IPS DF 6.9 (cell line): ENCODE results near the gene RAPGEF6.

Experiments
- DNase-seq: peaks from one replicate; pipeline ENCODE4 v3.0.0-alpha.2; 2013; ENCODE audit warnings: low read depth, low spot score
- H3K27ac ChIP-seq: one replicate; pipeline ENCODE4 v1.5.1; 2013; ENCODE audit warnings: low read length, control low read depth
- H3K27me3 ChIP-seq: 2 replicates; pipeline ENCODE4 v1.6.1; 2013; ENCODE audit warnings: mild to moderate bottlenecking, low read length; ENCODE audit not compliant: control insufficient read depth, insufficient read depth
- H3K36me3 ChIP-seq: 2 replicates; pipeline ENCODE4 v1.6.1; 2013; ENCODE audit warnings: low read length; ENCODE audit not compliant: control insufficient read depth, insufficient read depth
- H3K4me1 ChIP-seq: 2 replicates; pipeline ENCODE4 v1.6.1; 2013; ENCODE audit warnings: low read length; ENCODE audit not compliant: control insufficient read depth, insufficient read depth
- H3K4me3 ChIP-seq: 2 replicates; pipeline ENCODE4 v1.5.1; 2013; ENCODE audit warnings: mild to moderate bottlenecking, low read length
- H3K9me3 ChIP-seq: 2 replicates; pipeline ENCODE4 v1.6.1; 2013; ENCODE audit warnings: low read length, inconsistent platforms; ENCODE audit not compliant: control insufficient read depth, insufficient read depth
- WGBS: extraction: QIAGEN DNeasy Blood & Tissue Kit; methylation state at CpG from one replicate; pipeline ENCODE4 v1.1.7; 2013; ENCODE audit warnings: mixed read lengths, missing lambda C conversion rate; ENCODE audit not compliant: insufficient read length, insufficient coverage; 5-methylcytosine and 5-hydroxymethylcytosine counted together

The RAPGEF6 gene

DNA sequence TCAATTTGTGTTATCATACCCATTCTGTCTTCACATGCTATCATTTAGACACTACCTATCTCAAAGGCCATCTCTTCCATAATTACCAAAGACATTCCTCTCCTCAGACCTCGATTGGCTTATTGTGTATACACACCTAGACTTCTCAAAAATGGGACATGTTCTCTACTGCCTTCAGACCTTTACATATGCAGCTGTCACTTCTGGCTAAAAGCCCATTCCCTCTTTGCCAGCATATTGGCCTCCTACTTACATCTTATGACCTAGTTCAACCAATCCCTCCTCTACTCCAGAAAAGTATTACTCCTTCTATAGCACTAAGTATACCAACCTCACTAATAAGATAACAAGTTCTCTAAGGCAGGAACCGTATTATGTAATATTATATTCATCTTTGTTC is 84.4 kb downstream of the RAPGEF6 start:
- Histone ChIP-seq H3K36me3 (no peaks in the 10 kb centered on the region), H3K4me1 (no peaks in the 10 kb centered on the region), H3K27ac (no peak overlapping the region), H3K4me3 (no peak overlapping the region), H3K27me3 (no peaks in the 10 kb centered on the region), H3K9me3 (no peaks in the 10 kb centered on the region)
- WGBS = no CpG with 5 or more reads among the region's 2 CpGs
- DNase-seq = no peak

DNA sequence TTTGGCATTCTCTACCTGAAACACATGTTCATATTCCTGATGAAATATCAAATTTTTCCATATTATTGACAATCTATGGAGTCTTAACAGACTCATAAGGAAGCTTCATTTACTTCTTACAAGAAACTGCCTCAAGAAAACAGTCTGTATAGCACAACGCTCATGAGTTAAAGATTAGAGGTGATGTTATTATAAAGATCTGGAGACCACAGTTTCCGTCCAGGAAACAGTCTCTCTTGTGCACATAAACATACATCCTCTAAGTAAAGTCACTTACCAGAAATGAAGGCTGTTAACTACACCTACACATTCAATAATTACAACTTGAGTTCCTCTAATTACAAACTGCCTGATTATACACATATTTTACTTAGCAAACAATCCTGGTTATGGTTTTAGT is 86.9 kb downstream of the RAPGEF6 start:
- no peak overlapping the region for H3K4me3 ChIP-seq
- H3K4me1 ChIP-seq = no peaks in the 10 kb centered on the region
- no peaks in the 10 kb centered on the region for H3K27me3 ChIP-seq
- DNase-seq = no peak
- no CpG with 5 or more reads among the region's 2 CpGs for WGBS
- no peak overlapping the region for H3K27ac ChIP-seq
- no peaks in the 10 kb centered on the region for H3K36me3 ChIP-seq
- H3K9me3 ChIP-seq = no peaks in the 10 kb centered on the region

DNA sequence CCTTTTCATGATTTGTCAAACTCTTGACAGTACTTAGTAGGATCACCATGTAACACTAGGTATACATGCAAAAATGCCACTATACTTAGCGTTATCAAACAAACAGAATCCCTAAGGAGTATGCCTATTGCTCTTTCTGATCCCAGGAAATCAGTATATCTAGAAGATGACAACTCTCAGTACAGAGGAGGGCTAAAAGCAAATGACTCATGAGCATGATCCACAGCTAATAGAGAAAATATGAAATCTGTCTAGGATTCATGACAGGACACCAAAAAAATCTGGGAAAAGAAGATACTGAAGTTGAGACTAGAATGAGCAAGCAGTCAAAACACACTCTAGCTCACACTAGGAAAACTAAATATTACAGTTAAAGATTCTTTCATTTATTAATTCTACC is 89.2 kb downstream of the RAPGEF6 start:
- H3K4me1 ChIP-seq = no peaks in the 10 kb centered on the region
- no peak overlapping the region for H3K4me3 ChIP-seq
- no peaks in the 10 kb centered on the region for H3K27me3 ChIP-seq
- no peak overlapping the region for H3K27ac ChIP-seq
- H3K36me3 ChIP-seq = no peaks in the 10 kb centered on the region
- H3K9me3 ChIP-seq = no peaks in the 10 kb centered on the region
- WGBS = no CpG with 5 or more reads among the region's 1 CpG
- no peak for DNase-seq

DNA sequence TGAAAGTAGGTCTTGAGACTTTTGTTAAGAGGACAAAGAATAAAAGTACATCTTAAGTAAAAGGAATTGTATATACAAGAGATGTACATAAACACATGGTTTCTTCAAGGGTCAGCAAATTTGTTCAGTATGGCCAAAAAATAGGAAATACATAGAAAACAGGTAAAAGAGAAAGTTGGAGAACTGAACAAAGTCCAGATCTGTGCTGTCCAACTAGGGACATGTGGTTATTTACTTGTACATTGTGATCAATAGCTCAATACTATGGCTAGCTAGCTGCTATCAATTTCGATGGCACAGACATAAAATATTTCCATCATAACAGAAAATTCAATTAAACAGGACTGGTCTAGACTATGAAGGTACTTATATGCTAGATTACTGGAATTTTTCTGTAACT is 92.3 kb downstream of the RAPGEF6 start:
- Histone ChIP-seq H3K27ac (no peak overlapping the region), H3K27me3 (no peaks in the 10 kb centered on the region), H3K9me3 (no peaks in the 10 kb centered on the region), H3K36me3 (no peaks in the 10 kb centered on the region), H3K4me3 (no peak overlapping the region), H3K4me1 (no peaks in the 10 kb centered on the region)
- WGBS = no CpG with 5 or more reads among the region's 1 CpG
- DNase-seq = no peak

DNA sequence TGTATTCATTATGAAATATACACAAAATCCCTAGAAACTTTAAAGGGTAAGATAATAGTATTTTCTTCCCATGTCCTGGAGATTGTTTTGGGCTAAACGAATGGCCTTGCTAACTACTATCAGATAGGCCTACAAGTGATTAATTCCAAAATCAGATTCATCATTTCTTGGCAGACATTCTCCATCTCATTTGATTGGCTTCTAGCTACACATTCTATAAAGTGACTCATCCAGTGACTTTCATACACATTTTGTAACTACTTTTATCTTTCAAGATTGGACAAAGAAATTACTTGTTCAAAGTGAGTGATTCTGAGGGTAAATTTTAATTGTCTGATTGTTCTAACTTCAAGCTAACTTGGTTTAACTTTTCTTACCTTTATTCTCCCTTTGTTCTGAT is 93.3 kb downstream of the RAPGEF6 start:
- no peaks in the 10 kb centered on the region for H3K9me3 ChIP-seq
- H3K4me3 ChIP-seq = no peak overlapping the region
- no CpG with 5 or more reads among the region's 1 CpG for WGBS
- no peaks in the 10 kb centered on the region for H3K4me1 ChIP-seq
- no peaks in the 10 kb centered on the region for H3K36me3 ChIP-seq
- DNase-seq = no peak
- H3K27me3 ChIP-seq = no peaks in the 10 kb centered on the region
- no peak overlapping the region for H3K27ac ChIP-seq

DNA sequence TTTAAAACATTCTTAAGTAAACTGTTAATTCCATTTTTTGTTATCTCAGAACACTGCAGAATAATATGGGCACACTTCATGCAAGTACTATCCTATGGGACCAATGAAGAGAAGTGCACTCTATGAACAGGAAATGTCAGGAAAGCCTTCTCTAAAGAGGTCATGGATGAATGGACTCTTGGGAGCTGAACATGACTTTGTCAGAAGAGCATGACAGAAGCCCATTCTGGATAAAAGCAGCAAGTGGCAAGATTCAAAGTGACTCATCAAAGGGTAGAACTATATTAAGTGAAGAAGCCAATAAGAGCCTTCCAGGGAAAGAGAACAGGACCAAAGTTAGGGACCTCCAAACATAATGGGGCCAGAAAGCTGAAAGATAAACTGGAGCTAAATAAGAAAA is 94.0 kb downstream of the RAPGEF6 start:
- Histone ChIP-seq H3K36me3 (no peaks in the 10 kb centered on the region), H3K4me1 (no peaks in the 10 kb centered on the region), H3K4me3 (no peak overlapping the region), H3K27me3 (no peaks in the 10 kb centered on the region), H3K9me3 (no peaks in the 10 kb centered on the region), H3K27ac (no peak overlapping the region)
- DNase-seq = no peak

DNA sequence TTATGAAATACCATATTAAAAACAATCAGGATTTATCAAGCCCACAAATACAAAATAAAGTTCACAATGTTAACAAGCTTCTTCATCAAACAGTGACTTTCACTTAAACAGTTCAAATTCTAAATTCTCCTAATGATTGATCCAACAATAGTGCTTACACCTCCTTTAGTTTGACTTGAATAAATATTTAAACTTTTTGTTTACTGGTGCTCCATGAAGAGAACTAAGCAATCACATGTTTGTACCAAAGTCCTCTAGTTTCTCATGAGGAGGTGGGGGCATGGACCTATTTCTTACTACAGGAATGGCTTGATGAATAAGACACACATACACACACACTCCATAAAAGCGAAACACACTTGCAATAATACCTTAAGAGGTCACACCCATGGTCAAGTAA is 95.8 kb downstream of the RAPGEF6 start:
- no peaks in the 10 kb centered on the region for H3K9me3 ChIP-seq
- no CpG with 5 or more reads among the region's 1 CpG for WGBS
- no peaks in the 10 kb centered on the region for H3K4me1 ChIP-seq
- no peaks in the 10 kb centered on the region for H3K27me3 ChIP-seq
- no peak for DNase-seq
- no peaks in the 10 kb centered on the region for H3K36me3 ChIP-seq
- no peak overlapping the region for H3K4me3 ChIP-seq
- H3K27ac ChIP-seq = no peak overlapping the region

DNA sequence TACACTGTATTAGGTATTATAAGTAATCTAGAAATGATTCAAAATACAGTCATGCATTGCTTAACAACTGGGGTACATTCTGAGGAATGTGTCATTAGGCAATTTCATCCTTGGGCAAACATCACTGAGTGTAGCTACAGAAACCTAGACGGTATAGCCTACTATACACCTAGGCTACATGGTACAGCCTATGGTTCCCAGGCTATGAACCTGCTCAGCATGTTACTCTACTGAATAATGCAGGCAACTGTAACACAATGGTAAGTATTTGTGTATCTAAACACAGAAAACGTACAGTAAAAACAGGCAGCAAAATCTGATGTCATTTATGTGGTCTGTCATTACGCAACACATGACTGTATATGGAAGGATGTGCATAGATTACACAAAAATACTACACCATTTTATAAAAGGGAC is 96.8 kb downstream of the RAPGEF6 start:
- H3K4me1 ChIP-seq = no peaks in the 10 kb centered on the region
- no peak for DNase-seq
- no peaks in the 10 kb centered on the region for H3K36me3 ChIP-seq

DNA sequence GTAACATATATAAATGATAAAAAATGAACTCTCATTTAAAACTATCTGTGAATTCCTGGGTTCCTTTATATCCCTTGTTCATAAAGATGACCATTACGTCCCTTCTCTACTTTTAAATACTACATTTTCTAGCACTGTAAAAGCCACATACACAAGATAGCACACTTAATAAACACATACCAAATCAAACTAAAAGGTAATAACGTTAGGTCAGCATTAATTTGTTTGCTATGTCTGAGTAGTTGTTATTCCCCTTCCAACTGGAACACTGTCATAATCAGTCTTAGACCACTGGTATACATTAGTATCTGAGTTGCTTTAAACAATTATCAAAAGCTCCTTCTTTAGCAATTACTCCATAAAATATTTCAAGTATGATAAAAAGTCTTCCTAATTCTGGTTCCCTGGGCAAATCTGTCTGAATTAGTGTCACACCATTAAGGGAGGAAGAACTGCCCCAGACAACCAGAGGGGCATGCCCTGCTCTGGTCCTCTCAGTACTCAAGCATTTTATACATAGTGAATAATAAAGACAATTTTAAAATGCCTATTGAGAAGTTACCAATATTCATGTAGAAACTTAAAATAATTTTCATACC is 98.1 kb downstream of the RAPGEF6 start:
- H3K27ac ChIP-seq = no peak overlapping the region
- WGBS = 100% methylated on average over 1 of the region's 2 CpGs
- no peaks in the 10 kb centered on the region for H3K4me1 ChIP-seq
- H3K36me3 ChIP-seq = no peaks in the 10 kb centered on the region
- no peak overlapping the region for H3K4me3 ChIP-seq
- no peak for DNase-seq
- no peaks in the 10 kb centered on the region for H3K9me3 ChIP-seq
- H3K27me3 ChIP-seq = no peaks in the 10 kb centered on the region

More for the DNA sequence above, 96.8 kb downstream of the RAPGEF6 start:
- Histone ChIP-seq H3K27ac (no peak overlapping the region), H3K27me3 (no peaks in the 10 kb centered on the region), H3K4me3 (no peak overlapping the region), H3K9me3 (no peaks in the 10 kb centered on the region)
- no CpG with 5 or more reads among the region's 3 CpGs for WGBS

DNA sequence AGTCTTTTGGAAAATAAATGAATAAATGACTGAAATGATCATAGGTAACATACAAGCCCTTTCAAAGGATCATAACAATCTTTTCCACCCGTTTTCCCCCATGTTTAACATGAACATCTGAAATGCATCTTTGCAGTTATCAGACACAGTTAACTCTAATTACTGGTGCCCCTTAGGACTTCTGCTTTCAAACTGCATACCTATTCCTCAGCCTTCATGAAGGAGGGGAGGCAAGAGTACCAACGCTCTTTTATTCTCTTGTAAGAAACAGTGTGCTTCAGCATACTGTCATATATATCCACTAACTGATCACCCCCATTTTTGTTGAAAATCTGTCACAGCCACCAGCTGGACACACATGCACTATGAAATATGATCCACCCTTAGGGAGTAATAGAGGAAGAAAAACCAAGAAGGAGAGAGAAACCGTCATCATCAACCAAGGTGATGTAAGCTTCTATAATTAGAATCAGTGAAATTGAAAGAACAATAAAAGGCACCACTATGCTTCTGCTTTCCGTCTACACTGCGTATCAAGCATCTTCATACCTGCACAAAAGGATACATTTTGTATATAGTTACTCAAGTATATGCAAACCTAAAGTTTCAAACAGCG is 98.7 kb downstream of the RAPGEF6 start:
- Histone ChIP-seq H3K4me3 (no peak overlapping the region), H3K36me3 (no peaks in the 10 kb centered on the region), H3K9me3 (no peaks in the 10 kb centered on the region), H3K4me1 (no peaks in the 10 kb centered on the region), H3K27me3 (no peaks in the 10 kb centered on the region), H3K27ac (no peak overlapping the region)
- DNase-seq = no peak
- no CpG with 5 or more reads among the region's 6 CpGs for WGBS

DNA sequence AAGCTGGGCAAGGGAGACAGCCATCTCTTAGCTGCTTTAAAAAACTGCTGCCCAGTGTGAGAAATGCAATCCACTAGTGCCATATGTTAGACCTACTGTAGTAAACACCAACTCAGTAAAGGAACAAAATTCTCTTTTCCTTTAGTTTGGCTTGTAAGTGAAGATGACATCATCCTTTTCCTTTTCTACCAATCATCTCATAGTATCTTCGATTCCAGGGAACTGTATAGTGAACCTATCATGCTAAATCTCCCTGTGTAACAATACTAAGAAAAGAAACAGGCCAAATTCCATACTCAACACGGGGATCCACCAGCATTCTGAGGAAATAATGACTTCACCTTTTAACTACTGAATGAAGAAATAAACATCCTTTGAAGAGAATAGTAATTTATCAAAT is 100.1 kb downstream of the RAPGEF6 start:
- no peaks in the 10 kb centered on the region for H3K36me3 ChIP-seq
- WGBS = no CpG with 5 or more reads among the region's 2 CpGs
- H3K9me3 ChIP-seq = no peaks in the 10 kb centered on the region
- H3K27me3 ChIP-seq = no peaks in the 10 kb centered on the region
- no peak for DNase-seq
- H3K4me3 ChIP-seq = no peak overlapping the region
- H3K4me1 ChIP-seq = no peaks in the 10 kb centered on the region
- no peak overlapping the region for H3K27ac ChIP-seq
